ENCODE measurements around the gene ZNF423.
A peak's percentile ranks its signal among the peaks of the same experiment; 100 is the strongest.

ZNF423 gene

GRCh38 chr16:49839017-49839825 is 16.7 kb downstream of the ZNF423 start:
- H3K9me3 ChIP-seq (ENCODE audit: control insufficient read depth, insufficient read depth, low read length) = no peaks in the 10 kb centered on the region
- peaks cover 3% of the 10 kb centered on the region for H3K36me3 ChIP-seq (ENCODE audit: control insufficient read depth, insufficient read depth, low read length)
- no peaks in the 10 kb centered on the region for H3K27me3 ChIP-seq (ENCODE audit: control insufficient read depth, insufficient read depth, low read length)
- no peak overlapping the region for H3K9ac ChIP-seq (ENCODE audit: low read depth, low read length)
- H3K4me1 ChIP-seq (ENCODE audit: control insufficient read depth, insufficient read depth, low read length) = peaks cover 42% of the 10 kb centered on the region
- peak overlapping the region; percentile 32 for H3K4me3 ChIP-seq (ENCODE audit: low read depth, low read length)

- peaks cover 44% of the 10 kb centered on the region for H3K4me1 ChIP-seq (ENCODE audit: control insufficient read depth, insufficient read depth, low read length)
These were observed 17.4 kb downstream of the ZNF423 start for GRCh38 chr16:49838441-49839016.

GRCh38 chr16:49837688-49838410 is 18.1 kb downstream of the ZNF423 start:
- no peaks in the 10 kb centered on the region for H3K27me3 ChIP-seq (ENCODE audit: control insufficient read depth, insufficient read depth, low read length)
- H3K4me1 ChIP-seq (ENCODE audit: control insufficient read depth, insufficient read depth, low read length) = peaks cover 44% of the 10 kb centered on the region
- no peak overlapping the region for H3K9ac ChIP-seq (ENCODE audit: low read depth, low read length)
- H3K9me3 ChIP-seq (ENCODE audit: control insufficient read depth, insufficient read depth, low read length) = no peaks in the 10 kb centered on the region
- H3K36me3 ChIP-seq (ENCODE audit: control insufficient read depth, insufficient read depth, low read length) = peaks cover 3% of the 10 kb centered on the region
- peak overlapping the region; percentile 19 for H3K4me3 ChIP-seq (ENCODE audit: low read depth, low read length)

More at GRCh38 chr16:49838441-49839016, 17.4 kb downstream of the ZNF423 start:
- H3K36me3 ChIP-seq (ENCODE audit: control insufficient read depth, insufficient read depth, low read length) = peaks cover 3% of the 10 kb centered on the region
- no peaks in the 10 kb centered on the region for H3K27me3 ChIP-seq (ENCODE audit: control insufficient read depth, insufficient read depth, low read length)
- peak overlapping the region; percentile 19 for H3K4me3 ChIP-seq (ENCODE audit: low read depth, low read length)
- H3K9ac ChIP-seq (ENCODE audit: low read depth, low read length) = no peak overlapping the region
- no peaks in the 10 kb centered on the region for H3K9me3 ChIP-seq (ENCODE audit: control insufficient read depth, insufficient read depth, low read length)

- Histone ChIP-seq H3K9me3 (ENCODE audit: control insufficient read depth, insufficient read depth, low read length) (no peaks in the 10 kb centered on the region), H3K36me3 (ENCODE audit: control insufficient read depth, insufficient read depth, low read length) (peaks cover 3% of the 10 kb centered on the region), H3K4me3 (ENCODE audit: low read depth, low read length) (no peak overlapping the region), H3K9ac (ENCODE audit: low read depth, low read length) (no peak overlapping the region), H3K27me3 (ENCODE audit: control insufficient read depth, insufficient read depth, low read length) (no peaks in the 10 kb centered on the region), H3K4me1 (ENCODE audit: control insufficient read depth, insufficient read depth, low read length) (peaks cover 51% of the 10 kb centered on the region)
These were observed 19.2 kb downstream of the ZNF423 start for GRCh38 chr16:49836668-49837067.

- no peaks in the 10 kb centered on the region for H3K27me3 ChIP-seq (ENCODE audit: control insufficient read depth, insufficient read depth, low read length)
- H3K9me3 ChIP-seq (ENCODE audit: control insufficient read depth, insufficient read depth, low read length) = no peaks in the 10 kb centered on the region
- no peak overlapping the region for H3K4me3 ChIP-seq (ENCODE audit: low read depth, low read length)
- H3K9ac ChIP-seq (ENCODE audit: low read depth, low read length) = peak overlapping the region; percentile 24
- peaks cover 47% of the 10 kb centered on the region for H3K4me1 ChIP-seq (ENCODE audit: control insufficient read depth, insufficient read depth, low read length)
- peaks cover 3% of the 10 kb centered on the region for H3K36me3 ChIP-seq (ENCODE audit: control insufficient read depth, insufficient read depth, low read length)
These were observed 19.7 kb downstream of the ZNF423 start for GRCh38 chr16:49836218-49836617.

GRCh38 chr16:49835161-49835777 is 20.6 kb downstream of the ZNF423 start:
- no peaks in the 10 kb centered on the region for H3K9me3 ChIP-seq (ENCODE audit: control insufficient read depth, insufficient read depth, low read length)
- H3K9ac ChIP-seq (ENCODE audit: low read depth, low read length) = peak overlapping the region; percentile 16
- no peaks in the 10 kb centered on the region for H3K27me3 ChIP-seq (ENCODE audit: control insufficient read depth, insufficient read depth, low read length)
- H3K36me3 ChIP-seq (ENCODE audit: control insufficient read depth, insufficient read depth, low read length) = peaks cover 3% of the 10 kb centered on the region
- H3K4me1 ChIP-seq (ENCODE audit: control insufficient read depth, insufficient read depth, low read length) = peaks cover 43% of the 10 kb centered on the region
- H3K4me3 ChIP-seq (ENCODE audit: low read depth, low read length) = peak overlapping the region; percentile 8

GRCh38 chr16:49834531-49835151 is 21.3 kb downstream of the ZNF423 start:
- H3K27me3 ChIP-seq (ENCODE audit: control insufficient read depth, insufficient read depth, low read length) = no peaks in the 10 kb centered on the region
- H3K9ac ChIP-seq (ENCODE audit: low read depth, low read length) = no peak overlapping the region
- no peaks in the 10 kb centered on the region for H3K9me3 ChIP-seq (ENCODE audit: control insufficient read depth, insufficient read depth, low read length)
- no peak overlapping the region for H3K4me3 ChIP-seq (ENCODE audit: low read depth, low read length)
- H3K4me1 ChIP-seq (ENCODE audit: control insufficient read depth, insufficient read depth, low read length) = peaks cover 38% of the 10 kb centered on the region
- peaks cover 3% of the 10 kb centered on the region for H3K36me3 ChIP-seq (ENCODE audit: control insufficient read depth, insufficient read depth, low read length)

GRCh38 chr16:49833796-49834530 is 21.9 kb downstream of the ZNF423 start:
- Histone ChIP-seq H3K4me1 (ENCODE audit: control insufficient read depth, insufficient read depth, low read length) (peaks cover 38% of the 10 kb centered on the region), H3K27me3 (ENCODE audit: control insufficient read depth, insufficient read depth, low read length) (no peaks in the 10 kb centered on the region), H3K9ac (ENCODE audit: low read depth, low read length) (no peak overlapping the region), H3K36me3 (ENCODE audit: control insufficient read depth, insufficient read depth, low read length) (peaks cover 3% of the 10 kb centered on the region), H3K4me3 (ENCODE audit: low read depth, low read length) (no peak overlapping the region), H3K9me3 (ENCODE audit: control insufficient read depth, insufficient read depth, low read length) (no peaks in the 10 kb centered on the region)

GRCh38 chr16:49833085-49833484 is 22.8 kb downstream of the ZNF423 start:
- Histone ChIP-seq H3K27me3 (ENCODE audit: control insufficient read depth, insufficient read depth, low read length) (no peaks in the 10 kb centered on the region), H3K4me1 (ENCODE audit: control insufficient read depth, insufficient read depth, low read length) (peaks cover 36% of the 10 kb centered on the region), H3K36me3 (ENCODE audit: control insufficient read depth, insufficient read depth, low read length) (peaks cover 3% of the 10 kb centered on the region), H3K4me3 (ENCODE audit: low read depth, low read length) (no peak overlapping the region), H3K9me3 (ENCODE audit: control insufficient read depth, insufficient read depth, low read length) (no peaks in the 10 kb centered on the region), H3K9ac (ENCODE audit: low read depth, low read length) (no peak overlapping the region)

GRCh38 chr16:49832177-49832576 is 23.7 kb downstream of the ZNF423 start:
- peaks cover 32% of the 10 kb centered on the region for H3K4me1 ChIP-seq (ENCODE audit: control insufficient read depth, insufficient read depth, low read length)
- no peak overlapping the region for H3K9ac ChIP-seq (ENCODE audit: low read depth, low read length)
- H3K36me3 ChIP-seq (ENCODE audit: control insufficient read depth, insufficient read depth, low read length) = peaks cover 3% of the 10 kb centered on the region
- no peaks in the 10 kb centered on the region for H3K27me3 ChIP-seq (ENCODE audit: control insufficient read depth, insufficient read depth, low read length)
- H3K9me3 ChIP-seq (ENCODE audit: control insufficient read depth, insufficient read depth, low read length) = no peaks in the 10 kb centered on the region
- H3K4me3 ChIP-seq (ENCODE audit: low read depth, low read length) = no peak overlapping the region

- Histone ChIP-seq H3K9me3 (ENCODE audit: control insufficient read depth, insufficient read depth, low read length) (no peaks in the 10 kb centered on the region), H3K9ac (ENCODE audit: low read depth, low read length) (no peak overlapping the region), H3K36me3 (ENCODE audit: control insufficient read depth, insufficient read depth, low read length) (peaks cover under 1% of the 10 kb centered on the region), H3K4me3 (ENCODE audit: low read depth, low read length) (no peak overlapping the region), H3K4me1 (ENCODE audit: control insufficient read depth, insufficient read depth, low read length) (peaks cover 24% of the 10 kb centered on the region), H3K27me3 (ENCODE audit: control insufficient read depth, insufficient read depth, low read length) (no peaks in the 10 kb centered on the region)
These were observed 25.0 kb downstream of the ZNF423 start for GRCh38 chr16:49830873-49831272.
